SK-N-MC (cell line): Measurements from ENCODE around the gene VPS54.

Experiments
- DNase-seq: peaks from one replicate; pipeline ENCODE4 v3.0.0-alpha.2; 2011; ENCODE audit warnings: low read depth, low spot score
- H3K27ac ChIP-seq: fragments of 200-600 bp; sonication (generic); 2 replicates; pipeline ENCODE4 v1.5.1; 2016; ENCODE audit warnings: mixed run types
- H3K36me3 ChIP-seq: fragments of 200-600 bp; sonication (generic); 2 replicates; pipeline ENCODE4 v1.6.1; 2017; ENCODE audit warnings: antibody characterized with exemption, low read length, mixed read lengths; ENCODE audit not compliant: insufficient read depth
- H3K4me3 ChIP-seq: fragments of 200-600 bp; sonication (generic); 2 replicates; pipeline ENCODE4 v1.5.1; 2016
- H3K9ac ChIP-seq: fragments of 200-600 bp; sonication (generic); 2 replicates; pipeline ENCODE4 v1.8.0; 2017; ENCODE audit warnings: mixed run types, mixed read lengths; ENCODE audit not compliant: insufficient read length
- H3K9me3 ChIP-seq: fragments of 200-600 bp; sonication (generic); 2 replicates; pipeline ENCODE4 v1.6.1; 2017; ENCODE audit warnings: low read depth, mild to moderate bottlenecking, antibody characterized with exemption, low read length, moderate library complexity, mixed read lengths
- EZH2 ChIP-seq: fragments of 200-600 bp; sonication (generic); IDR thresholded peaks from one replicate; pipeline ENCODE4 v1.6.1; 2017; ENCODE audit warnings: antibody characterized with exemption
- FOXP2 ChIP-seq: optimal IDR thresholded peaks from 2 replicates; pipeline ENCODE3; 2011; ENCODE audit warnings: mild to moderate bottlenecking, moderate library complexity; ENCODE audit not compliant: insufficient read depth; ENCODE audit errors: extremely low read length, control extremely low read depth
- POLR2AphosphoS5 ChIP-seq: IDR thresholded peaks from 2 replicates; pipeline ENCODE4 v1.6.1; 2012; ENCODE audit warnings: mild to moderate bottlenecking, low read depth, low read length, borderline replicate concordance

Gene VPS54

GRCh38 chr2:63875131-63875527 is 144.1 kb downstream of the VPS54 start:
- Histone ChIP-seq H3K36me3 (peaks cover 45% of the 10 kb centered on the region), H3K27ac (no peak overlapping the region), H3K4me3 (no peak overlapping the region), H3K9ac (no peak overlapping the region), H3K9me3 (0 out of 2 replicates have a peak, but pooled peaks cover 5% of the 10 kb centered on the region)
- TF ChIP-seq POLR2AphosphoS5 (no peak), FOXP2 (no peak), EZH2 (no peak)
- DNase-seq = no peak

- TF ChIP-seq POLR2AphosphoS5 (no peak), FOXP2 (no peak), EZH2 (no peak)
- Histone ChIP-seq H3K9ac (no peak overlapping the region), H3K4me3 (no peak overlapping the region), H3K36me3 (peaks cover 45% of the 10 kb centered on the region), H3K9me3 (0 out of 2 replicates have a peak, but pooled peaks cover 5% of the 10 kb centered on the region), H3K27ac (no peak overlapping the region)
- no peak for DNase-seq
Observed at GRCh38 chr2:63874204-63875130, 144.8 kb downstream of the VPS54 start.

GRCh38 chr2:63872571-63873328 is 146.5 kb downstream of the VPS54 start:
- Histone ChIP-seq H3K36me3 (peaks cover 48% of the 10 kb centered on the region), H3K27ac (no peak overlapping the region), H3K4me3 (no peak overlapping the region), H3K9me3 (0 out of 2 replicates have a peak, but pooled peaks cover 5% of the 10 kb centered on the region), H3K9ac (no peak overlapping the region)
- no peak for TF ChIP-seq POLR2AphosphoS5
- no peak for TF ChIP-seq FOXP2
- DNase-seq = no peak

GRCh38 chr2:63871864-63872263 is 147.4 kb downstream of the VPS54 start:
- H3K4me3 ChIP-seq = no peak overlapping the region
- H3K27ac ChIP-seq = no peak overlapping the region
- peaks cover 44% of the 10 kb centered on the region for H3K36me3 ChIP-seq
- DNase-seq = no peak
- 0 out of 2 replicates have a peak, but pooled peaks cover 5% of the 10 kb centered on the region for H3K9me3 ChIP-seq
- no peak overlapping the region for H3K9ac ChIP-seq
- TF ChIP-seq POLR2AphosphoS5 (no peak), FOXP2 (no peak), EZH2 (no peak)

- Histone ChIP-seq H3K4me3 (no peak overlapping the region), H3K9me3 (0 out of 2 replicates have a peak, but pooled peaks cover 5% of the 10 kb centered on the region), H3K27ac (no peak overlapping the region), H3K9ac (no peak overlapping the region), H3K36me3 (peaks cover 44% of the 10 kb centered on the region)
- TF ChIP-seq POLR2AphosphoS5 (no peak), FOXP2 (no peak), EZH2 (no peak)
- DNase-seq = no peak
Observed at GRCh38 chr2:63870679-63871078, 148.5 kb downstream of the VPS54 start.

- no peak overlapping the region for H3K9ac ChIP-seq
Observed at GRCh38 chr2:63866009-63866709, 153.1 kb downstream of the VPS54 start.

GRCh38 chr2:63865159-63865799 is 153.9 kb downstream of the VPS54 start:
- H3K9ac ChIP-seq = no peak overlapping the region
- no peak overlapping the region for H3K27ac ChIP-seq
- DNase-seq = no peak
- H3K9me3 ChIP-seq = no peaks in the 10 kb centered on the region
- TF ChIP-seq POLR2AphosphoS5 (no peak), FOXP2 (no peak), EZH2 (no peak)
- no peak overlapping the region for H3K4me3 ChIP-seq
- H3K36me3 ChIP-seq = peaks cover 42% of the 10 kb centered on the region

More at GRCh38 chr2:63866009-63866709, 153.1 kb downstream of the VPS54 start:
- no peak overlapping the region for H3K4me3 ChIP-seq
- no peaks in the 10 kb centered on the region for H3K9me3 ChIP-seq
- H3K36me3 ChIP-seq = peaks cover 41% of the 10 kb centered on the region
- no peak overlapping the region for H3K27ac ChIP-seq
- DNase-seq = no peak
- no peak for TF ChIP-seq EZH2
- TF ChIP-seq FOXP2 = no peak
- TF ChIP-seq POLR2AphosphoS5 = no peak
